Natural killer cell (primary cell): ENCODE measurements around the gene TPRG1. TPM values are rescaled to one million over a fixed set of nuclear protein-coding genes. Genes with fewer than 3 reads are reported as not detected.

Experiments
- ATAC-seq, 3 donors: fragments of 150-1000 bp in 2 of 3; fragments of 200-7000 bp in 1 of 3; cut with Tn5 transposase; 1 replicate in 1 of 3; 2 replicates in 2 of 3; pipeline ENCODE4 v1.10.0; 2021; ENCODE audit warnings: mild to moderate bottlenecking in 2 of 3, moderate library complexity in 2 of 3
- DNase-seq, 2 donors: peaks; one replicate each; pipeline versions ENCODE4 v3.0.0 to v3.0.0-alpha.2; 2013 to 2021; ENCODE audit warnings: mixed read lengths in 1 of 2
- H3K27ac ChIP-seq: one replicate; pipeline ENCODE4 v1.5.1; 2013; ENCODE audit warnings: mild to moderate bottlenecking, low read length
- H3K27me3 ChIP-seq: one replicate; pipeline ENCODE4 v1.6.1; 2013; ENCODE audit warnings: low read length; ENCODE audit not compliant: control insufficient read depth, insufficient read depth
- H3K36me3 ChIP-seq: one replicate; pipeline ENCODE4 v1.6.1; 2013; ENCODE audit warnings: low read length; ENCODE audit not compliant: control insufficient read depth, insufficient read depth
- H3K4me1 ChIP-seq: one replicate; pipeline ENCODE4 v1.6.1; 2013; ENCODE audit warnings: low read length; ENCODE audit not compliant: control insufficient read depth, insufficient read depth
- H3K4me3 ChIP-seq: one replicate; pipeline ENCODE4 v1.5.1; 2013; ENCODE audit warnings: low read length
- H3K9me3 ChIP-seq: one replicate; pipeline ENCODE4 v1.6.1; 2013; ENCODE audit warnings: low read length; ENCODE audit not compliant: control insufficient read depth, insufficient read depth
- H3K27ac Mint-ChIP-seq, 2 donors: one replicate each; pipeline ENCODE4 v1.8.0; 2022; ENCODE audit warnings: mild to moderate bottlenecking in 2 of 2, mixed read lengths in 2 of 2, moderate library complexity in 1 of 2
- H3K27me3 Mint-ChIP-seq, 2 donors: one replicate each; pipeline ENCODE4 v1.8.0; 2022; ENCODE audit warnings: low read depth in 2 of 2, mixed read lengths in 2 of 2
- H3K36me3 Mint-ChIP-seq: one replicate; pipeline ENCODE4 v1.8.0; 2022; ENCODE audit warnings: mixed read lengths
- H3K4me1 Mint-ChIP-seq, 2 donors: one replicate each; pipeline ENCODE4 v1.8.0; 2022; ENCODE audit warnings: mixed read lengths in 2 of 2
- H3K4me3 Mint-ChIP-seq: one replicate; pipeline ENCODE4 v1.8.0; 2022; ENCODE audit warnings: mild to moderate bottlenecking, moderate library complexity, mixed read lengths
- H3K9me3 Mint-ChIP-seq, 2 donors: one replicate each; pipeline ENCODE4 v1.8.0; 2022; ENCODE audit warnings: mixed read lengths in 2 of 2
- WGBS: methylation state at CpG from one replicate; pipeline ENCODE4 v1.1.7; 2013; ENCODE audit warnings: missing lambda C conversion rate; ENCODE audit not compliant: insufficient coverage; 5-methylcytosine and 5-hydroxymethylcytosine counted together
- intact Hi-C: fragments of 100-400 bp; cut with micrococcal nuclease; formaldehyde crosslinking; loops from one replicate; pipeline ENCODE4 v1.14.2; 2022
- total RNA-seq, 4 donors: library from RNA; stranded (reverse); fragments of 120-200 nt in 1 of 4; gene quantifications; one replicate each; pipeline versions ENCODE4 v1.2.3 to v1.2.4, GENCODE V29; 2013 to 2022
- TF ChIP-seq, protein P1 (sequence below): fragments of 200-600 bp; IDR thresholded peaks from one replicate; pipeline ENCODE4 v1.8.0; 2022; ENCODE audit warnings: antibody characterized with exemption

Gene TPRG1
- total RNA-seq, 3 donors from 2014 or later (not counting 1 experiment from before 2014, with no cell fraction given): 1.3 to 4.6 (median 1.9) TPM

DNA sequence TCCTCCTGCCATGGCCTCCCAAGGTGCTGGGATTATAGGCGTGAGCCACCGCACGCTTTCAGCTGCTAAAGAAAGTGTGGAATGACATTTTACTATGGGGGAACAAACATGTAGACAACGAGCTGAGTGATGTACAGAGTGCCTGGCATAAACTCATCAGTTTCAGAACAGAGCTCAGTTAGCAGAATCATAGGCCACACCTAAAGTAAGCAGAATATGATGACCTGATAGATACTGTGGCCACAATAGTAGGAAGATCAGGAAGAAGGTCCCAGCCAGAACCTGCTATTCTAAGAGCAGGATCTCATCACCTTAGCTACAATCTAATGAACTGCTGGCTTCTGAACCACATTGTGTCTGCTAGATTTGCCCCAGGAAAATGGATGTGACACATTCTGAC lies 158.3 kb downstream of the TPRG1 start:
- H3K4me3 ChIP-seq: no peak overlapping the region
- no peak overlapping the region for H3K4me3 Mint-ChIP-seq
- TF ChIP-seq, protein P1, sequence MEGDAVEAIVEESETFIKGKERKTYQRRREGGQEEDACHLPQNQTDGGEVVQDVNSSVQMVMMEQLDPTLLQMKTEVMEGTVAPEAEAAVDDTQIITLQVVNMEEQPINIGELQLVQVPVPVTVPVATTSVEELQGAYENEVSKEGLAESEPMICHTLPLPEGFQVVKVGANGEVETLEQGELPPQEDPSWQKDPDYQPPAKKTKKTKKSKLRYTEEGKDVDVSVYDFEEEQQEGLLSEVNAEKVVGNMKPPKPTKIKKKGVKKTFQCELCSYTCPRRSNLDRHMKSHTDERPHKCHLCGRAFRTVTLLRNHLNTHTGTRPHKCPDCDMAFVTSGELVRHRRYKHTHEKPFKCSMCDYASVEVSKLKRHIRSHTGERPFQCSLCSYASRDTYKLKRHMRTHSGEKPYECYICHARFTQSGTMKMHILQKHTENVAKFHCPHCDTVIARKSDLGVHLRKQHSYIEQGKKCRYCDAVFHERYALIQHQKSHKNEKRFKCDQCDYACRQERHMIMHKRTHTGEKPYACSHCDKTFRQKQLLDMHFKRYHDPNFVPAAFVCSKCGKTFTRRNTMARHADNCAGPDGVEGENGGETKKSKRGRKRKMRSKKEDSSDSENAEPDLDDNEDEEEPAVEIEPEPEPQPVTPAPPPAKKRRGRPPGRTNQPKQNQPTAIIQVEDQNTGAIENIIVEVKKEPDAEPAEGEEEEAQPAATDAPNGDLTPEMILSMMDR: no peak
- no peaks in the 10 kb centered on the region for H3K27me3 ChIP-seq
- WGBS: 90% methylated on average over 4 of the region's 4 CpGs
- peaks cover 5% of the 10 kb centered on the region for H3K4me1 ChIP-seq
- H3K36me3 ChIP-seq: no peaks in the 10 kb centered on the region
- H3K4me1 Mint-ChIP-seq: peaks cover 7 to 8% of the 10 kb centered on the region in 2 donors
- H3K27ac Mint-ChIP-seq: no peak overlapping the region
- no peaks in the 10 kb centered on the region for H3K36me3 Mint-ChIP-seq
- no peaks in the 10 kb centered on the region for H3K9me3 ChIP-seq
- no peak for DNase-seq
- no peaks in the 10 kb centered on the region for H3K27me3 Mint-ChIP-seq
- intact Hi-C loops: no loop called here
- no peak for ATAC-seq
- H3K27ac ChIP-seq: no peak overlapping the region
- no peaks in the 10 kb centered on the region for H3K9me3 Mint-ChIP-seq

DNA sequence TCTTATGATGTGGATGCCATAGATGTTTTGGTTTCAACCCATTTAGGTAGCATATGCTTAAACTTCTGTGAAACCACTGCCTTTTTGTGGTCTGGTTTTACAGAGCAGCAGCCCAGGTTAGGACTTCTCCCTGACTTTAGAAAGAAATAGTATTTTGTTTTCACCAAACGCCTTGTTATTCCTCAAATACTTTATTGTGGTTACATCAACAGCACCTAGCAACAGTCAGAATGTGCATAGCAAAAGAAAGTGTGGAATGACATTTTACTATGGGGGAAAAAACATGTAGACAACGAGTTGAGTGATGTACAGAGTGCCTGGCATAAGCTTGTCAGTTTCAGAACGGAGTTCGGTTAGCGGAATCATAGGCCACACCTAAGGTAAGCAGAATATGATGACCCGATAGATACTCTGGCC lies 159.2 kb downstream of the TPRG1 start:
- intact Hi-C loops: no loop called here
- 75% methylated on average over 5 of the region's 6 CpGs for WGBS
- ATAC-seq: no peak

DNA sequence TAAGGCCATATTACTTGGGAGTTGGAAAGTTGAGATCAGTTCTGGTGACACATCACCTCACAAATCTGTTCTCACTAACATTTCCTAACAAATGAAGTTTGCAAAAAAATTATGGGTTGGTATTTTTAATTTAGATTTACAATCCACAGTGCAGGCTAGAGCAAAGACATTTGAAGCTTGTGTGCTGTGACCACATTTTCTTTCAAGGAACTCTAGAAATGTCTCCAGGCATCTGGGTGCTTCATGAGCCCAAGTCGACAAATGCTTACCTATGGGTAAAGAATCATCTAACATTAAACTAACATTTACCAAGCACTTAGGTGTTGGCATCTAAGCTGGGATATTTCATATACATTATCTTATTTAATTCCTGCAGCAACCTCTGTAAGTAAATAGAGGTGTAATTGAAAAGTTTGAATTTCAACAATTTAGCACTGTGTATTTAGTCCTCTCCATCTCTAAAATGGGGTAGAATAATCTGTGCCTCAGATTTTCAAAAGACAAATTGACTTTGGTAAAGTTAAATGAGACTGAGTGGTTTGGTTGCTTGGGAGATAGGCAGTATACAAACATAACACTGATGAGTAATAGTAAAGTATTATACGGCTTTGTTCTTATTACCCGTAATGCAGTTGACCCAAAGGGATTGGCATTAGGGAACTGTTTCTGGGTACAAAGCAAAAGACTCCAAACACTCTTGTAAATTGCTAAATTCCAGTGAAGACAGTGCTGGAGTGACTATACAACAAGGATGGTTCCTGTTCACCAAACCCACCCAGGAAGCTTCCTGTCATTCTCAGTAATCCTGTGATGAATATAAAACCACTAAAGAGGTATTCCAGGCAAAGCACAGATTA lies 162.5 kb downstream of the TPRG1 start:
- Mint-ChIP-seq H3K9me3 (no peaks in the 10 kb centered on the region), H3K4me1 (no peaks in the 10 kb centered on the region), H3K4me3 (no peak overlapping the region), H3K27ac (no peak overlapping the region), H3K27me3 (no peaks in the 10 kb centered on the region), H3K36me3 (no peaks in the 10 kb centered on the region)
- Histone ChIP-seq H3K4me1 (no peaks in the 10 kb centered on the region), H3K27me3 (no peaks in the 10 kb centered on the region), H3K9me3 (no peaks in the 10 kb centered on the region), H3K27ac (no peak overlapping the region), H3K4me3 (no peak overlapping the region), H3K36me3 (no peaks in the 10 kb centered on the region)
- TF ChIP-seq, protein P1: no peak
- 100% methylated on average over 3 of the region's 3 CpGs for WGBS
- intact Hi-C loops: no loop called here
- no peak for ATAC-seq
- peak in 1 of 2 donors; percentile 17 for DNase-seq

More for the DNA sequence above, 159.2 kb downstream of the TPRG1 start:
- TF ChIP-seq, protein P1: no peak
- no peak overlapping the region for H3K4me3 Mint-ChIP-seq
- no peaks in the 10 kb centered on the region for H3K27me3 ChIP-seq
- H3K36me3 Mint-ChIP-seq: no peaks in the 10 kb centered on the region
- no peaks in the 10 kb centered on the region for H3K4me1 ChIP-seq
- no peaks in the 10 kb centered on the region for H3K36me3 ChIP-seq
- H3K9me3 Mint-ChIP-seq: no peaks in the 10 kb centered on the region
- H3K9me3 ChIP-seq: no peaks in the 10 kb centered on the region
- H3K4me3 ChIP-seq: no peak overlapping the region
- peak in 1 of 2 donors; percentile 43 for DNase-seq
- no peak overlapping the region for H3K27ac ChIP-seq
- H3K4me1 Mint-ChIP-seq: no peaks in the 10 kb centered on the region
- H3K27ac Mint-ChIP-seq: no peak overlapping the region
- H3K27me3 Mint-ChIP-seq: no peaks in the 10 kb centered on the region
